ENCODE data around the gene ACADS. TPM values are rescaled to one million over a fixed set of nuclear protein-coding genes. Genes with fewer than 3 reads are reported as not detected.
A peak's percentile ranks its signal among the peaks of the same experiment; 100 is the strongest.

The ACADS gene
- total RNA-seq, 1 donor from 2014 or later, result 5.9 TPM

GRCh38 chr12:120688527-120689071 is 37.0 kb upstream of the ACADS start:
- Mint-ChIP-seq H3K36me3 (ENCODE audit: low read depth) (no peaks in the 10 kb centered on the region), H3K4me1 (peaks cover 57% of the 10 kb centered on the region), H3K4me3 (peak overlapping the region; percentile 97), H3K27me3 (ENCODE audit: low read depth) (no peaks in the 10 kb centered on the region), H3K27ac (ENCODE audit: unreplicated experiment) (peak overlapping the region; percentile 58), H3K9me3 (no peaks in the 10 kb centered on the region)
- no peak for TF ChIP-seq CTCF (conservative IDR thresholded peaks at IDR 0.05)
- no peak for DNase-seq (ENCODE audit: low read depth, low spot score)

GRCh38 chr12:120689397-120690082 is 36.1 kb upstream of the ACADS start:
- no peak for TF ChIP-seq CTCF (conservative IDR thresholded peaks at IDR 0.05)
- no peaks in the 10 kb centered on the region for H3K9me3 Mint-ChIP-seq
- no peak overlapping the region for H3K27ac Mint-ChIP-seq (ENCODE audit: unreplicated experiment)
- DNase-seq (ENCODE audit: low read depth, low spot score), result no peak
- peak overlapping the region; percentile 97 for H3K4me3 Mint-ChIP-seq
- H3K36me3 Mint-ChIP-seq (ENCODE audit: low read depth), result peaks cover 3% of the 10 kb centered on the region
- H3K4me1 Mint-ChIP-seq, result peaks cover 66% of the 10 kb centered on the region
- no peaks in the 10 kb centered on the region for H3K27me3 Mint-ChIP-seq (ENCODE audit: low read depth)

- DNase-seq (ENCODE audit: low read depth, low spot score), result no peak
- H3K9me3 Mint-ChIP-seq, result no peaks in the 10 kb centered on the region
- peaks cover 70% of the 10 kb centered on the region for H3K4me1 Mint-ChIP-seq
- H3K27ac Mint-ChIP-seq (ENCODE audit: unreplicated experiment), result no peak overlapping the region
- no peak for TF ChIP-seq CTCF (conservative IDR thresholded peaks at IDR 0.05)
- no peaks in the 10 kb centered on the region for H3K27me3 Mint-ChIP-seq (ENCODE audit: low read depth)
- H3K36me3 Mint-ChIP-seq (ENCODE audit: low read depth), result peaks cover 9% of the 10 kb centered on the region
- peak overlapping the region; percentile 39 for H3K4me3 Mint-ChIP-seq
Observed at GRCh38 chr12:120690083-120690450, 35.6 kb upstream of the ACADS start.

GRCh38 chr12:120690978-120691377 is 34.6 kb upstream of the ACADS start:
- no peak for TF ChIP-seq CTCF (conservative IDR thresholded peaks at IDR 0.05)
- peaks cover 13% of the 10 kb centered on the region for H3K36me3 Mint-ChIP-seq (ENCODE audit: low read depth)
- no peaks in the 10 kb centered on the region for H3K27me3 Mint-ChIP-seq (ENCODE audit: low read depth)
- H3K9me3 Mint-ChIP-seq, result no peaks in the 10 kb centered on the region
- H3K4me3 Mint-ChIP-seq, result peak overlapping the region; percentile 39
- H3K27ac Mint-ChIP-seq (ENCODE audit: unreplicated experiment), result no peak overlapping the region
- H3K4me1 Mint-ChIP-seq, result peaks cover 70% of the 10 kb centered on the region
- no peak for DNase-seq (ENCODE audit: low read depth, low spot score)

GRCh38 chr12:120692524-120693033 is 33.0 kb upstream of the ACADS start:
- no peak for DNase-seq (ENCODE audit: low read depth, low spot score)
- peaks cover 13% of the 10 kb centered on the region for H3K36me3 Mint-ChIP-seq (ENCODE audit: low read depth)
- H3K4me3 Mint-ChIP-seq, result peak overlapping the region; percentile 4
- H3K9me3 Mint-ChIP-seq, result no peaks in the 10 kb centered on the region
- peaks cover 69% of the 10 kb centered on the region for H3K4me1 Mint-ChIP-seq
- no peak for TF ChIP-seq CTCF (conservative IDR thresholded peaks at IDR 0.05)
- no peaks in the 10 kb centered on the region for H3K27me3 Mint-ChIP-seq (ENCODE audit: low read depth)
- H3K27ac Mint-ChIP-seq (ENCODE audit: unreplicated experiment), result peak overlapping the region; percentile 23
